Amniotic stem cell (primary cell): ENCODE results near the gene CNOT2.
"Not testable (repeated sequence)": the region's sequence is repeated elsewhere in the genome, so short reads cannot be mapped to it uniquely, and the experiment has no call there.

Source experiments
- DNase-seq: peaks from one replicate; lab custom pipeline; 2025; lab: John Stamatoyannopoulos, UW

The CNOT2 gene

DNA sequence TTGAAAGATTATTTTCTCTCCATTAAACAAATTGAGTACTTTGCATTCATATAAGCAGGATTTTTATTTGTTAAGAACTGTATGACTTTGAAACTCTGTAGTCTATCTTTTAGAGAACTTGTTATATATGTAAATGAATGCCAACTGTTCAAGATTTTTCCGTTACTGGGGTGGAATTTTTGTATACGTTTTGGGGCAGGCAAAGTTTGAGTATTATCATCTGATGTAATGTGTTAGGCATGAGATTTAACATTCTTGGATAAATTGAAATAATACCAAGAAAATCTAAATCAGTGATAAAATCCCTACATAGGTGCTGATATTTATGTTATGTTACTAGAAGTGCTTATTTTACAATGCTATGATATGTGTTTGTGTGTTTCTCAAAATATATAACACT lies 8.4 kb downstream of the CNOT2 start:
- no peak for DNase-seq

- no peak for DNase-seq
Measured at GRCh38 chr12:70252832-70253231, 9.6 kb downstream of the CNOT2 start.

DNA sequence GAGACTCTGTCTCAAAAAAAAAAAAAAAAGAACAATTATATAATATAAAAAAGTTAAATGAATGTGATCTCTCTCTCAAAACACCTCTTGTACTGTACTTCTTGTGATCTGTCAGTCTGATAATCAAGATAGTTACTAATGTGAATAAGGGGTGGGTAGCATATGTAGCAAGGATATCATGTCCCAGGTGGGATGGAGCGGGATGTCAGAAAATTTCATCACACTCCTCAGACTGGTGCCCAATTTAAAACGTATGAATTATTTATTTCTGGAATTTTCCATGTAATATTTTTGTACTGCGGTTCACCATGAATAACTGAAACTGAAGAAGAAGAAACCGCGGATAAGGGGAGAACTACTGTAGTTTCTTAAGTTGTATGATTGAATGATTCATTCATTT lies 11.0 kb downstream of the CNOT2 start:
- DNase-seq: no peak

DNA sequence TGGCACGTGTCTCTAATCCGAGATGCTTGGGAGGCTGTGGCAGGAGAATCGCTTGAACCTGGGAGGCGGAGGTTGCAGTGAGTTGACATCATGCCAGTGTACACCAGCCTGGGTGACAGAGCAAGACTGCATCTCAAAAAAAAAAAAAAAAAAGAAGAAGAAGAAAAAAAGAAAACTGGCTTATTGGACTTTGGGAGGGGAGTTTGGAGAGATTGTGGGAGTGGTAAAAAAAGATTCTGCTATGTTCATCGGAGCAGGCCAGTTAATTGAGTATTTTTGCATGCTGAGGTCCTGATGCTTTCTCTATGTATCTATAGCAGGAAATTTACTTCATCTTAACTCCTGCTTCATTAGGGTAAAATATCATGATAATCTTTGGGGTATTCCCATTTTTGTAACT lies 11.6 kb downstream of the CNOT2 start:
- no peak for DNase-seq

DNA sequence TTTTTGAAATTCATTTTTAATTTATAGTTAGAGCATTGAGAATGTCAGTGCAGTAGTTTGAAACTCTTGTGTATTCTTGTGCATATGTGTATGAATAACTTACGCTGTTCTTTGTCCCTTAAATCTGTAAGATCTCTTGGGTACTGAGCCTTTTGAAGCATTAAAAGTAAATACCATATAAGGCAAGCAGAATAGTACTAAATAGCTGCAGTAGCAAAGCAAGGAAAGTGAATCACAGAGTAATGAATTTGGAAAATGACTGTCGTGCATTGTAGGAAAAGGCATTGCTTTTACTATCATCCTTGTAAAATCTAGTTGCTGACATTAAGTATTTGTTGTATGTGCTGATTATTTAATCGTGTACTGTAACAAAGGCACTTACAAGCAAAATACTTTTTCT lies 12.1 kb downstream of the CNOT2 start:
- DNase-seq: no peak

GRCh38 chr12:70258605-70259403 lies 15.6 kb downstream of the CNOT2 start:
- no peak for DNase-seq

DNA sequence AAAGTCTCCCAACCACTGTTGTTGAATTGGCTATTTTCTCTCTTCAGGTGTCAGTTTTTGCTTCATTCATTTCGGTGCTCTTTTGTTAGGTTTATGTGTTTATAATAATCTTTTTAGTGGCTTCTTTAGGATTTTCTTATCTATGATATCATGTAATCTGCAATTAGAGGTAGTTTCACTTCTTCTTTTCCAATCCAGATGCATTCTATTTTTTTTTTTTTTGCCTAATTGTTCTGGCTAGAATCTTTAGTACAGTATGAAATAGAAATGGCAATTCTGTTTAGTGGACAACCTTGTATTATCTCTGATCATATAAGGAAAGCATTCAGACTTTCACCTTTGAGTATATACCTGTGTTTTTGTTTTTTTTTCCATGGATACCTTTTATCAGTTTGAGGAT lies 17.4 kb downstream of the CNOT2 start:
- DNase-seq: no peak

GRCh38 chr12:70264067-70264867 lies 21.0 kb downstream of the CNOT2 start:
- no peak for DNase-seq

DNA sequence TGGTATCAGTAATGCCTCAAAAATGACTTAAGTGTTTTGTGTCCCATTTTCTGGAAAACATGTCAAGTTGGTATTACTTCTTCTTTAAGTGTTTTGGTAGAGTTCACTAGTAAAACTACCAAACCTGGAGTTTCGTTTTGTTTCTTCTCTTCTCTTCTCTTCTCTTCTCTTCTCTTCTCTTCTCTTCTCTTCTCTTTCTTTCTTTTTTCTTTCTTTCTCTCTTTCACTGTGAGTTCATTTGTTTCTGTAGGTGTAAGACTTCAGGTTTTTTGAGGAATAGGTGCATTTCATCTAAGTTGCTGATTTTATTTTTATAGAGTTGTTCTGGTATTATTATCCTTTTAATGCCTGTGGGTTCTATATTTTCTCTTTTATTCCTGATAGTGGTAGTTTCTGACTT lies 21.9 kb downstream of the CNOT2 start:
- DNase-seq: no peak

DNA sequence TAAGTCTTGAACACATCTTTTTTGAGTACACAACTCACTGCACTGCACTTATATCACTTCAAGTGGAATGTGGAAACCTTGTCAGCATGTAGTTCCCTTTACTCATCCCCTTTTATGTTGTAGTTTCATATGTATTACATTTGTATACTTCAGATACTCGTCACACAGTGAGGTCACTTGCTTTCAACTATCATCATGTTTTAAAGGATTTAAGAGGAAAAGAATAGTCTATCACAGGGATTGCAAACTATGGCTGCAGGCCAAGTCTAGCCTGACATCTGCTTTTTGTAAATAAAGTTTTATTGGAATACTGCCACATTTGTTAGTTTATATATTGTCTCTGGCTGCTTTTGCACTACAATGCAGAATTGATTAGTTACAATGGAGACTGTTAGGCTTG lies 24.3 kb downstream of the CNOT2 start:
- DNase-seq: no peak

GRCh38 chr12:70268972-70269371 lies 25.7 kb downstream of the CNOT2 start:
- no peak for DNase-seq

GRCh38 chr12:70270108-70270507 lies 26.9 kb downstream of the CNOT2 start:
- no peak for DNase-seq

DNA sequence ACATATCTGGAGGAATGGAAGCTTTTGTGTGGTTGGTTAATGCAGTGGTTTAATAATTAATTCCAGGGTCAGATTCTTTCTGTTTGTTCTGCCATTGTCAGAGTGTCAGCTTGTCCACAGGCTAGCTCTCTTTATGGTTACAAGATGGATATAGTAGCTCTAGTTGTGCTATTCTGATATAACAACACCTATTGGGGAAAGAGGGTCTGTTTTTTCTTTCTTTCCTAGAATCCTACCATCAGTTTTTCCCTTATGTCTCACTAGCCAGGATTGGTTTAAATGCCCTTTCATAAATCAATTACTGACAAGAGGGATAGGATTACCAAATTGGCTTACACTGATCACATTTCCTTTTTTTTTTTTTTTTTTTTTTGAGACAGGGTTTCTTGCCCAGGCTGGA lies 27.8 kb downstream of the CNOT2 start:
- DNase-seq: no peak

DNA sequence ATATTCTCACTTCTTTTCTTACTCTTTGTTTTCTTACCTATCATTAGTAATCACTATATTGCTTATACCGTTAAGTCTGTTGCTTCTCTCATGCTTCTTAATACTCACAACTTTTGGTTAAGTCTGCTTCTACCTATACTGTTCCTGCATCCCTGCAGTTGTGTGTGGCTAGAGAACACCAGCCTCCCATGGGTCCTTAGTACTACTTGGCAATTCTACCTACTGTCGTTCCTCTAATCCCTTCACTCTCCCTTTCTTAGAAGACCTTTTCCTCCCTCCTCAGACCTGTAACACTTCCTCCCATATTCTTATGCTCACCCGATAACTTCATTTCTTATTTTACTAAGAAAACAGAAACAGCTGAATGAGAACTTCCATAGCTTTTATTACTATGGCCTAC lies 29.3 kb downstream of the CNOT2 start:
- DNase-seq: no peak

DNA sequence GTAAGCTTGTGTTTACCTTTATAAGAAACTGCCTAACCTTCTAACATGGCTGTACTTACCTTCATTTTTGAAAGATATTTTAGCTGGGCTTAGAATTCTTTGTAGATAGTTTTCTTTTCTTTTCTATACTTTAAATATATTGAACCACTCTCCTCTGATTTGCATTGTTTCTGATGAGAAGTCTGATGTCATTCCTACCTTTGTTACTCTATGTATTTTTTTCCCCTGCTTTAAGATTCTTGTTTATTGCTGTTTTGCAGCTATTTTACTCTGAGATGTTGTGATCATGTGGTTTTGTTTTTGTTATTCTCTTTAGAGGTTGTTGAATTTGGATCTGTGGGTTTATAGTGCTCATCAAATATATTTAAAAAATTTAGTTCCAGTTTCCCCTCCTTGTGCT lies 31.8 kb downstream of the CNOT2 start:
- DNase-seq: no peak

GRCh38 chr12:70277973-70278372 lies 34.7 kb downstream of the CNOT2 start:
- DNase-seq: no peak

GRCh38 chr12:70278945-70279344 lies 35.7 kb downstream of the CNOT2 start:
- DNase-seq: no peak

DNA sequence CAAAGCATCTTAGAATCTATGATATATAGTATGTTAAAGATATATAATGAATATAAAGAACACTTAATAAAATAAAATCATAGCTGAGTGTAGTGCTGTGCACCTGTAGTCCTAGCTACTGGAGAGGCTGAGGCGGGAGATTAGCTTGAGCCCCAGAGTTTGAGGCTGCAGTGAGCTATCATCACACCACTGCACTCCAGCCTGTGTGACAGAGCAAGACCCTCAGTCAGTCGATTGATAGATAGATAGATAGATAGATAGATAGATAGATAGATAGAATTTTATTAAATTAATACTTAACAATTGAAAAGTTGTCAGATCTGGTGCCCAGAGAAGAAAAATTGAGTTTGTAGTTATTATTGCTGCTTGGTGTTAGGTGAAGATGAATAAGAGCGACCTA lies 40.0 kb downstream of the CNOT2 start:
- no peak for DNase-seq

DNA sequence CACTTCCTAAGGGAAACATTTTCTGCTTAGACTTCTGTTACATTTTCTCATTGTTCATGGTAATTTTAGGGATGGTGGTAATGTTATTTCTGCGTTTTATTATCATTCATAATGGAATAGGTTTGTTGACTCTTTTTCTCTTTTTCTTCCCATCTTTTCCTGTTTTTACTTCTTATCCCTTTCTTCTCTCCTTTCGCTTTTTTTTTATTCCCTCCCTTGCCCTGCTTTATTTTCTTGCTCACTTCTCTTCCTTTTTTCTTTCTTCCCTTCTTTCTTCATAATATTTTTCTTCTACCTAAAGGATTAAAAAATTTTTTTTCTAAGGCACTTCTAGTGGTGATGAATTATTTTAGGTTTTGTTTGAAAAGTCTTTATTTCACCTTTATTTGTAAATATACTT lies 45.6 kb downstream of the CNOT2 start:
- DNase-seq: no peak

DNA sequence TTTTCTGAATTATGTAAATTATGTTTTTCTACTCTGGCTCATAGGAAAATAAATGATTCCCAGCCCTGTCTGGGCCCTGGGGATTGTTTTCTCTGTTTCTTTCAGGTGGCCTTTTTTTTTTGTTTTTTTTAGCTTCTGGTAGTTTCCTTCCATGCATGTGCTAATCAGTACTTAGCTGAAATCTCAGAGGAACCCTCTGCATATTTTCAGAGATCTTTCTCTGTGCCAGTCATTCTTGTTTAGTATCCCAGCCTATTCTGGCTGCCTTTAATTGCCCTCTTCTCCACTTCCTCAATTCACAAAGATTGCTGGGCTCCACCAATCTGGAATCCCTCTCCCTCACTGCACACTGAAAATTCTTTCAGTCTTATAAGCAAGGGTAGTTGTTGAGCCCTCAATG lies 46.9 kb downstream of the CNOT2 start:
- DNase-seq: no peak

- no peak for DNase-seq
Measured at GRCh38 chr12:70292017-70292776, 49.0 kb downstream of the CNOT2 start.

- not testable (repeated sequence) for DNase-seq
Measured at GRCh38 chr12:70304684-70305555, 61.7 kb downstream of the CNOT2 start.
